ENCODE data around the gene MAP3K5. TPM values are rescaled to one million over a fixed set of nuclear protein-coding genes. Genes with fewer than 3 reads are reported as not detected.
A peak's percentile ranks its signal among the peaks of the same experiment; 100 is the strongest.

Gene MAP3K5
- total and polyA plus RNA-seq, 2 of the 8 experiments (the other 6 are each of a cell fraction or from before 2014, with no cell fraction given): 0.63 to 2.6 TPM

- TF ChIP-seq GABPA (IDR thresholded peaks at IDR 0.05; ENCODE audit: borderline replicate concordance, insufficient read depth, low read length) (no peak), MAX (IDR thresholded peaks at IDR 0.05) (no peak), ATF2 (IDR thresholded peaks at IDR 0.05; ENCODE audit: low read length) (no peak), YY1 (IDR thresholded peaks at IDR 0.05; ENCODE audit: low read depth, low read length) (no peak), HDAC6 (IDR thresholded peaks at IDR 0.05; ENCODE audit: low read depth, low read length) (no peak), EZH2 (IDR thresholded peaks at IDR 0.05; ENCODE audit: low read depth, low read length, severe bottlenecking) (peak; percentile 87), RAD21 (IDR thresholded peaks at IDR 0.05 in 1 of 2, conservative IDR thresholded peaks at IDR 0.05 in 1 of 2; ENCODE audit: low read depth in 2 of 2, low read length in 2 of 2) (no peak), PHF8 (conservative IDR thresholded peaks at IDR 0.05; ENCODE audit: low read depth, low read length) (no peak), FOSL1 (IDR thresholded peaks at IDR 0.05; ENCODE audit: insufficient read depth, low read depth, low read length) (no peak), SP4 (IDR thresholded peaks at IDR 0.05; ENCODE audit: low read length) (no peak), KDM4A (IDR thresholded peaks at IDR 0.05; ENCODE audit: low read depth, low read length, severe bottlenecking) (no peak), ASH2L (IDR thresholded peaks at IDR 0.05; ENCODE audit: low read length) (peak; percentile 65), RFX5 (IDR thresholded peaks at IDR 0.05; ENCODE audit: borderline replicate concordance, low read depth, low read length) (no peak), CEBPB (IDR thresholded peaks at IDR 0.05; ENCODE audit: low read depth, low read length) (0 out of 2 replicates have a peak, but pooled peaks have one; percentile 5), HDAC2 (IDR thresholded peaks at IDR 0.05; ENCODE audit: borderline replicate concordance in 1 of 2, low read depth in 2 of 2, low read length in 2 of 2) (no peak), SP1 (IDR thresholded peaks at IDR 0.05; ENCODE audit: low read depth, low read length) (no peak), GTF2F1 (IDR thresholded peaks at IDR 0.05; ENCODE audit: borderline replicate concordance, low read depth, low read length) (no peak), TAF1 (IDR thresholded peaks at IDR 0.05; ENCODE audit: low read depth, low read length) (no peak), CTCF (IDR thresholded peaks at IDR 0.05; ENCODE audit: control extremely low read depth in 1 of 3, insufficient read depth in 1 of 3, low read depth in 1 of 3, low read length in 3 of 3) (no peak)
Observed at GRCh38 chr6:136791296-136792094, 782 bp downstream of the MAP3K5 start (continued).

Measured in H1 (cell line).